GM18517 (cell line): ENCODE results near the gene RYR2.

Source experiments
- ATAC-seq: cut with Tn5 transposase; IDR thresholded peaks from one replicate; pipeline ENCODE4 v1.9.1; 2021; ENCODE audit warnings: mild to moderate bottlenecking, moderate library complexity; ENCODE audit not compliant: unreplicated experiment

The RYR2 gene

DNA sequence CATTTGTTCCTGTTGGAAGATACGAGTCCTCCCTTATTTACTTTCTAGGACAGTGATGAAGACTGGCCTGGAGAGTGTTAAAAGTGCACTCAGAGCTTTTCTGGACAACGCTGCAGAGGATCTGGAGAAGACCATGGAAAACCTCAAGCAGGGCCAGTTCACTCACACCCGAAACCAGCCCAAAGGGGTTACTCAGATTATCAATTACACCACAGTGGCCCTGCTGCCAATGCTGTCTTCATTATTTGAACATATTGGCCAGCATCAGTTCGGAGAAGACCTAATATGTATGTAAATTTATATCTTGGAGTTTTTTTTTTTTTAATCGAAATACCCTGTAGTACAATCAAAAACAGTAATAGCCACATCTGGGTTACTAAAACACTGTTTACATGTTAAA, 658.2 kb downstream of the RYR2 start:
- ATAC-seq = no peak

DNA sequence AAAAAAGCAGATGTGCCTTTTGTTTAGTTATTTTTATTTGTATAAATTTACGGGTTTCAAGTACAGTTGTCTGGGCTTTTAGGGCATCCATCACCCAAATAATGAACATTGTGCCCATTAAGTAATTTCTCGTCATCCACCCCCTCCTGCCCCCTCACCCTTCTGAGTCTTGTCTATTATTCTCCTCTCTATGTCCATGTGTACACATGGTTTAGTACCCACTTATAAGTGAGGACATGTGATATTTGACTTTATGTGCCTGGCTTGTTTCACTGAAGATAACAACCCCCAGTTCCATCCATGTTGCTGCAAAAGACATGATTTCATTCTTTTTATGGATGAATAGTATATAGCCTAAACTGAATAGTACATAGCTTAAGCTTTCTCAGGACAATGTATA, 659.5 kb downstream of the RYR2 start:
- no peak for ATAC-seq

DNA sequence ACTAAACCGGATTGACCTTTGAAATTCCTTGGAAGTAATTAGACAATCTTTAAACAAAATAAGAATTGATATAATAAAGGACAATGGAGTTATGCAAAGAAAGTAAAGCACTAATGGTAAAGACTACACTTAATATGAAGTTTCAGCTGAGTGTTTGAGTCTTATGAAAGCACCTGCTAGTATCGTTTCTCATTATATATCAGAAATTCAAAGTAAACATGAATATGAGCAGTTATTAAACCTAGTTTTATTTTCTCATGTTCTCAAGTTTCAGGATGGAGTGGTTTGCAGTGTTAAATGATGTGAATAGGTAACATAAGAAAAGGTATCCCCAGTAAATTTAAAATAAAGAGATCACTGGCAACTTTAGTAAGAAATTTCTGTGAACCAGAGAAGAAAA, 660.2 kb downstream of the RYR2 start:
- ATAC-seq = no peak

DNA sequence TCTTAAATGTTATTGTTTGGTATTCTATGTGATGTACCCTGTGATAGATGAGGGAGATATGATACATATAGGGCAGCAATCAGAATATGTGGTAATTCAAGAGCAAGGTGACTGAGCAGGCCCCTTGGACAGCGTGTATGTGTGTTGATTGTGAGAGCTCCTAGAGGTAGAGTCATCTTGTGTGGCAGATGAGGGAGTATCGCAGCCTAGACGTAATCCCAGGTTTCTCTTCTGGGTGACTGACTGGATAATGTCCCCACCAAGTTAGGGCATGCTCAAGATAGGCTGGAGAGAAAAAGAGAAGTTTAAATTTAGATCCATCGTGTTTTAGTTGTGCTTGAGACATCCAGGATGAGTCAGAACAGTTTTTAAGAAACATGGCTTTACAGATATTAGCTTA, 663.5 kb downstream of the RYR2 start:
- ATAC-seq = no peak

DNA sequence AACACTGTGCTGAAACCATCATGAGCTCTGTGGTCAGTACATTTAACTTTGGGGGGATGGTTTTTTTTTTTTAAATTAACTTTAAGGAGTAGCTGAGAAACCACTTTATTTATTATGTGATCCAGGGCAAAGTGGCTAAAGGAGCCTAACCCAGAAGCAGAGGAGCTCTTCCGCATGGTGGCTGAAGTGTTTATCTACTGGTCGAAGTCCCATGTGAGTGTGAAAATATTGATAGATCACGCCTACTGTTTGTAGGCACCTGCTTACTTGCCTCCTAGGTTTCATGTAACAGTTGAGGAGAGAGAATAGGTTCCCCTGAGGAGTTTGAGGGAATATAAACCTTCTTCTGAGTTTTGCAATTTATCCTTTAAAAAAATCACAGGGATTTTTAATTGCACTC, 667.4 kb downstream of the RYR2 start:
- no peak for ATAC-seq

DNA sequence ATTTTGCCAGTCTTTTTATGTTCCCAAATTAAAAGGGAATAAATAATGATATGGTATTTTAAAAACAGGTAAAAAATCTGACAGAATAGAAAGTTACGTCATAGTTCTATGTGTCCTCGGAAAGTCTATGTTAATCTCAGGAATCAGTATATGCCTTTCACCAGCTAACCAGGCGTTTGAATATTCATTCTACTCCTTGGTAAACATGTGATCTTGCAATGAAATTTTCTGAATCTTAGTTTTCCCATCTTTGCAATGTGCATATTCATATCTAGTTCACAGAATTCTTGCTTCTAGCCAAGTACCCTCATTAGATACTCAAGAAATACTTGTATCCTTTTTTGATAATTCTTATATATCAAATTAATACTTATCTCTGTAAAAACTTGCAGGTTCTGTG, 669.3 kb downstream of the RYR2 start:
- no peak for ATAC-seq

DNA sequence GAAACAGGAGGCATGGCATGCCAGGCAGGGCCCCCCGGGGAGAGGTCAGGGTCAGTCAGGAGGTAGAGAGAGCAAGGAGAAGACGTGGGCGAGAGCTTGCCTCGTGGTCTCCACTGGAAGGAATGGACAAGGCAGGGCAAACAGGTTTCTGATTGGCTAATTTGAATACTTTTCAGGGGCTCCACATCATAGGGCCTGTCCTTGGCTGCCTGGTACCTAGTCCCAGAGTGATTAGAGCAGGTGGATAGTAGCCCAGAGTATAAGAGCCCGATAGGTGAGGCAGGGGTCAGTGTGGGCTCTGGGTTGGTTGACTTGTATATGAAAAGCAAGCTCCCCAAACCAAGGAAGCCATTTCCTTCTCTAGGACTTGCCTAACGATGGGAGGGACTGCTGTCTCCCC, 670.1 kb downstream of the RYR2 start:
- no peak for ATAC-seq

DNA sequence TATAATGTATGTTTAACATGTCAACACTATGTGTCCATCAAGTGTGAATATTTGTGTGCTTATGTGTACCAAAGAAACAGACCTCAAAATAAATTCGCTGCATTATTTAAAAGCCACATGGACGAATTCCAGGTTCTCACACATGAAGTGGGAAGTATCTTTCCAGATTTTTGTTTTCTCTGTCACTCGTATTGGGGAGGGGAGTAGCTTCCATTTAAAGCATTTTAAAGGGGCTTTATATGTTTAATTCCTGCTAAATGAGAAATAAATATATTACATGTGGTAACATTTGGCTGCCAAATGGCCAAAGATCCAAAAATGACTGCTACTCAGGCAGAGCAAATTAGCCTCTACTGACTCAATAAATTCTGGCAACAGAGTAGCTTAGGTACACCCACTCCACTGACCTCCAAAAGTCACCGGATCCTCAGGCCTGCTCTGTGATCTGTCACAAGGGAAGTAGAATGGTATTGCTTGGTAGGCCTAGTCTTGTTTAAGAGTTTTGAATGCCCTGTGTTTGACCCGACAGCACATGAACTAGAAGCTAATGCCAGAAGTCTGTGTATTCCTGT, 670.7 kb downstream of the RYR2 start:
- no peak for ATAC-seq

DNA sequence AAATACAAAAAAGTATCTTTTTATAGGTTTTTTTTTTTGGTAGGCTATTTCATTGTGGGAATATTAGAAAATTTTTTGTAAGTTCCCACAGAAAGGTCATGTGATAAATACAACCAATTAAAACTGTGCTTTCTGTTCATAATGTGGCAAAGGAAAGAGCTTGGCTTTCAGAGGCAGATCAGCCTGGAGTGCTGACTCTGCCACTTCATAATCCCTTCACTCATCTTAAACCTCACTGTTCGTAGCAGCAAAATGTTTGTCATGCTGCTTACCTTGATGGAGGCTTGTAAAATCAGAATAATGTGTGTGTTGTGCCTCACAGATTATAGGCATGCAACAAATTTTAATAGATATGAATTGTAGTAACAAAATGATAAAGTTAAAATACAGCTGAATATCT, 671.9 kb downstream of the RYR2 start:
- no peak for ATAC-seq

DNA sequence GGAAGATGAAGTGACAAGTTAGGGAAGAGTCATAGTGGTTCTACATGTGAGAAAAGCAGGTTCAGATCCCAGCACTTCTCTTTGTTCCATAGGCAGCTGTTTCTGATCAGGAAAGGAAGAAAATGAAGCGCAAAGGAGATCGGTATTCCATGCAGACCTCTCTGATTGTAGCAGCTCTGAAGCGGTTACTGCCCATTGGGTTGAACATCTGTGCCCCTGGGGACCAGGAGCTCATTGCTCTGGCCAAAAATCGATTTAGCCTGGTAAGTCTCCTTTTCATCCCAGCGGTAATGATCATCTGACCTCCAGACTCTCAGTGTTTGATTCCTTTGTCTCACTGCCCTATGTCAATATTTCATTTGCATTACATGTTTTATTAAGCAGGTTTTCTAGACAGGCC, 675.1 kb downstream of the RYR2 start:
- ATAC-seq = no peak

DNA sequence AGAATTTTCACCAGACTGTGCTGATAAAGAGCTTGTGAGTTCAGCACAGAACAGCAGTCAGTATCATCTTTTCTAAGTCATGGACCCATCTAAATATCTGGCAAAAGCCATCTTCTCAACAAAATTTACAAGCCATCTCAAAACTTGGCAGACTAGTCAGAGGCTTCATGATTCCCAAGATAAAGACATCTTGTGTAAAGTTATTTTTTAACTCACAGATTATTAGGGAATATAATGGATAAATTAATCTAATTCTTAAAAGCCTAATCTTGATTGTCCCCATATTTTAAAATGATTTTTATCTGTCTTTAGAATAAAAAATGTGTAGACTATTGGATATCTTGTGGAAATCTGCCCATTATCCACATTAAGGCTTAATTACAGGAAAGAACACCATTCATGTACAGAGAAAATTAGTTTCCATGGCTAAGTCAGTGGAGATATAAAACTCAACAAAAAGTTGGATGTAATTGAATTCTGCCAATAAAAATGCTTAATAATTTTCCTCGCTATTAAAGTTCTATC, 688.9 kb downstream of the RYR2 start:
- no peak for ATAC-seq

DNA sequence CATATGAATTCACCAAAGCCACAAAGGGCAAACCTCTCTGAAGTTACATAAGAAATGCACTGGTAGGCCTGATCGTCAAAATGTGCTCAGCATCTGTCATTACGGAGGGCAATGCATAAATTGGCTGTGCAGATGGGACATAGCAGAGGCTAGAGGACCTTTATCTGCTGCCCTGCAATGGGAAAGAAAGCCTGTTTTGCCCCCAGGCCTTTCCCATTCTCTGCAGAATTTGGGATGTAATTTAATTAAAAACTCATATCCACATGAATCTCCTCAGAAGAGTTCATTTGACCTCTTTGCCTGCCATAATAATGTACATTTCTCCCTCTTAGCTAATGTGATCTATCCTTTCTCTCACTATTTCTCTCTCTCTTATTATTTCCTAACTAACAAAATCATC, 690.7 kb downstream of the RYR2 start:
- ATAC-seq = no peak

DNA sequence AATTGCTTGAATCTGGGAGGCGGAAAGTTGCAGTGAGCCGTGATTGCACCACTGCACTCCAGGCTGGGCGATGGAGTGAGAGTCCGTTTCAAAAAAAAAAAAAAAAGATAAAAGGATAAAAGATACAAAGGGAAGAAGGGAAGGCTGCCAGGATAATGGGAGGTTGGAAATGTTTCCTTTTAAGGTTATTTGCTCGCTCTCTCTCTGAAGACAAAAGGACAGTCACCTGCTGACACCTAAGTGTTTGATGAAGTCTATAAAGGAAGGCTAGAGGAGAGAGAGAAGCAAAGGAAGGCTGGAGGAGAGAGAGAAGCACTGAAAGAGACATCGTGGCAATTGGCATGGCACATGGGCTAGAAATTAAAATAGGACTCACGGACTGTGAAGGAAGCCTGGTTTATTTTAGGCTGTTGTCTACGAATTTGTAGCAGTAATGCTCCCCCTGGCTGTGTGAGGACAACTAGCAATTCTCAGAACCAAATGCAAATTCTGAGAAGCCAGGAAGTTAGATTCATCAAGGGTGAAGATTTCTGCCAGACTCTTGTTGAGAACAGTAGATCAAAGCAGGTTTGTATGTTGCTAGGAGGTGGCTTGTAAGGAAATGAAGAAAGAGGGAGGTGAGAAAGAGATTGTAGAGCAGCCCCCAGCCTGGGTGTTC, 694.5 kb downstream of the RYR2 start:
- ATAC-seq = no peak

DNA sequence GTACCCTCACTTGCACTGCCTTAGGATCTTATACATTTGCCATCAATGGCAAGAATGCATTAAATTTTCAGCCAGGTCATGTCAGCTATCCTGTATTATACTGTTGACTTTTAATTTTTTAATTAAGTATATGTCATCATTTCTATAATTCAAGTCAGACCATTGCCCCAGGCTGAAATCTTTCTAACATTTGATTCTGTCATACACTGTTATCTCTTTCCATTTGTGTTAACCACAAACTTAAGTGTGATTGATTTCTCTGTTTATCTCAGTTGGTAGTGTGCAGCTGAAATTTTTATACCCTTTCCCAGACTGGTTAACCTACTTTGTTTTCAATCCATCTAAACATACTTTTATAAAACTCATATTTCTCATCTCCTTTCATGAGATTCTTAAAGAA, 695.5 kb downstream of the RYR2 start:
- no peak for ATAC-seq

DNA sequence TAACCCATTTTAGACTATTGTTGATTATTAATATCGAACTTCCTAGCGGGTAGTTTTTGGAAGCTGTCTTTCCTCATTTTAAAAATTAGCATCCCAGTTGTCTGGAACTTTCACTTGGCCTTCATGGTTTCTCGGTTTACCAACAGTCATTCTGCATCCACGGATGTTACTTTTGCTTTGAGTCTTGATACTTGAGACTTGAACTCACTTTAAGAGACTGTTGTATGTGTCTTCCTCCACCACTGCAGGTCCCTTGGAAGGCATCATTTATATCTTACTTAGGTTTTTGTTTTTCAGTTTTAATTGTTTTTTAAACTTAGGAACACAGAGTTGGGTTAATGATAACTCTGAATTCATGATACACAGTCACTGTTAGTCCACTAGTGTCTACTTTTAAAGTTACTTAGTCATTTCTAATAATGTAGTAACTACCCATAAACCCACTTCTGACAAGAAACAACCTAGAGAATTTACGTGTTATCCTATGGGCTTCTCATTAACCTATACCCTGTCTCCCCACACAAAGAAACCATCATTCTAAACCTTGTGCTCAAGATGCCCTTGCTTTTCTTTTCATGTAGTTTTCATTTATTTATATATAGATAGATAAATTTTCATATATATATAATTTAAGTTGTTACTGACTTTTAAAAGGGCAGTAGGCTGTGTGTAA, 696.1 kb downstream of the RYR2 start:
- no peak for ATAC-seq

DNA sequence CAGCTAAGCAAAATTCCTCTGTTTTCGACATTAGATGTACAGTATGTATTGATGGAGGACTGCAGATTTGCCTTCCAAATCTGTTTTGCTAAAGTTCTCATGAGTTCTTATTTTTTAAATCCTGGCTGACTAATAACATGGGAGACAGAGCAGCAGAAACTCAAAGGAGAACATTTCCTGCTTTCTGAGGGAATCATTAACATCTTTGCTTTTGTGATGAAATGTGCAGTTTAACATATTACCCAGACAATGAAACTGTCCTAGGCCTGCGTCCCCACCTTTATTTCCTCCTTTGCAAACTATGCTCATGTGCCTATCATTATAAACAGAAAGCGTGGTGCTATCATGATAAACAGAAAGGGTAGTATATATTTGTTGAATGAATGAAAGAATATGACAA, 698.9 kb downstream of the RYR2 start:
- no peak for ATAC-seq

DNA sequence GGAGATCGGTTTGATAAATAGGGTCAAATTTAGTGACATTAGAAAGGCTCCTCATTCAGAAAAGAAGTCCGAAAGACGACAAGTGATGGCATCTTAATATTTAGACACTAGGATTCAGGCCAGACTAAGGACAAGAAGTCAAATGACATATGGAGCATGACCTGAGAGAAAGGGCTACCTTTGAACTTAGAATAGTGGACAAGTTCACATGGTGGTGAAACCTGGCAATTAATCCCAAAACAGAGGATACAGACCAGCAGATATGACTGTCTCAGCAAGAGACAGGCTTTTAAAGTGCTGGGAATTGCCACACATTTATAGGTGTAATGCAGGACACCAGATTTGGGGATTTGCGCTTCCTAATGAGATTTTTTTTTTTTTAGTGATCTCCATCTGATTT, 703.6 kb downstream of the RYR2 start:
- no peak for ATAC-seq

DNA sequence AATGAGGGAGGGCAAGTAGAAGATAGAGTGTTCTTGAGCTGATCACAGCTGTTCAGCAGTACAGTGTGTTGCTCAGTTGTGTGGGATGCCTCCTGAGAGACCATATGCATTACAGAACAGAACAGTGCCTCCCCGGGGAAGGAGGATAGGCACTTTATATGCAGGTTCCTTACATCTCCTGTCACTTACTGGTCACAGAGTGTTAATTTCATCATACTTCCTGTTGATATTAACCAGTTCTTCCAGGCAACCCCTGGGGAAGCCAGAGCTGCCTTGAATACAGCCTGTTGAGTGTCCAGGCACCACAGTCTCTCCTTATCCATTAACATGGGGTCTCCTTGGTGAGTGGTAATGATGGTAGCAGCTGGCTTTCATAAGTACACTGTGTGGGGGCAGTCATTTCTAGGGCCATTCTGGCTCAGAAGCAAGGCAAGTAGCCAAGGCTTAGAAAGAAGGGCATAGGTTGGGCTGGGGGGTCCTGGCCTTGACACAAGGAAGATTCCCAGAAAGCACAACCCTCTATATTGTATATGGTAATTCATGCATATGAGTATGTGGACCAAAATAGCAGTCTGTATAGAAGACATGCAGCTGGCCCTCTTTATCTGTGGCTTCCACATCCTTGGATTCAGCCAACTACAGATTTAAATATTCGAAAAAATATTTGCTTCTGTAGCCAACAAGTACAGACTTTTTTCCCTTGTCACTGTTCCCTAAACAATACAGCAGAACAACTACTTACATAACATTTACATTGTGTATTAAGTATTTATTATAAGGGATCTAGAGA, 706.4 kb downstream of the RYR2 start:
- ATAC-seq = no peak

DNA sequence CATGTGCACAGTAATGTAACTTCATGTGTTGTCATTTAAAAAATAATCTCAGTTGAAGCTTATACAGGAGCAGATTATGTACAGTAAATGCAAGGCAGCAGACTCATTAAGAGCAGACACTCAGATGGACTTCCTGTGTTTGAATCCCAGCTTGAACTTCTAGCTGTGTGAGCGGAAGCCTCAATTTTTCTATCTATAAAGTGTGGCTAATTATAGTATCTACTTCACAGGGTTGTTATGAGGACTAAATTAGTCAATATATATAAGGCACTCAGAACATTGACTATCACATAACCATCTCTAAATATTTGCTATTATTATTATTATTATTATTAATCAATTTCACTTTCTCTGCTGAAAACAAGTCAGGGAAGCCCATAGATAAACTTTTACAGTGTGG, 707.1 kb downstream of the RYR2 start:
- ATAC-seq = no peak

DNA sequence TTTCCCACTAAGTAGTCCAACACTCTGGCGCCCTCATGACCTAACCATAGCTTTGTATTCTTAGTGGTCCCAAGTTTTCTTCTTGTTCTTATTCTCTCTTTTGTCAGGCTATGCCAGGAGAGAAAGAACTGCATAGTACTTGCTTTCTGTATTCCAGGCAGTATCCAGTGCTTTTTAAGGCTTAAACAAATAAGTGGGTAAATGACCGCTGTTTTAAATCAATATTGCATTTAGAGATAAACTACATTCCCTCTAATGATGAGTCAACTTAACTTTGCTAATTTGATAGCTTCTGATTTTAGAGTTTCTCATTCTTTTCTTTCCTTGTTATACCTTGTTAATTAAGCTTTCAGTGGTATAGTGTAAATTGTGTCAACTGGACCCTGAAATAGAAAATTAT, 709.1 kb downstream of the RYR2 start:
- no peak for ATAC-seq

DNA sequence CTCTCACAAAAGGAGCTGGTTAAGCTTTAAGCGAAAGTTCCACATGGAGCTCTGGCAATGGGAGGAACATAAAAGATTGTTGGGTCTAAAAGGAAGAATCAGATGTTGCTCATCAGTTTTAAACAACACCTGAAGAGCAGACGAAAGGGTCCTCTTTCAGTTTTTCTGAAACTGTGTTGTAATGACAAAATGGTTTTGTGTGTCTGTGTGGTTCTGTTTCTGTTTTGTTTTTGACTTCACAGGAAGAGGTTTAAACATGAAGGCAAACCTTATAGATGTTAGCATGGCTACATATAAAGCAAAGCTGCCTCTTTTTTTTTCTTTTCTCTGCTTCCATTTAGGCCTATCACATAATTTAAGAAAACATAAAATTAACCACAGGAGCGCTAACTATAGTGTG, 712.6 kb downstream of the RYR2 start:
- ATAC-seq = no peak
